H9 (cell line): ENCODE measurements around the gene RHBDD1. TPM values are rescaled to one million over a fixed set of nuclear protein-coding genes. Genes with fewer than 3 reads are reported as not detected.

Experiments used
- DNase-seq: peaks from one replicate; pipeline ENCODE4 v3.0.0-alpha.2; 2017
- H2AFZ ChIP-seq: one replicate; pipeline ENCODE4 v1.6.1; 2013; ENCODE audit warnings: mild to moderate bottlenecking, low read length, control low read depth, moderate library complexity
- H2AK5ac ChIP-seq: 2 replicates; pipeline ENCODE4 v1.6.1; 2013; ENCODE audit warnings: low read length, control low read depth, mixed read lengths; ENCODE audit not compliant: insufficient read length
- H2BK120ac ChIP-seq: one replicate; pipeline ENCODE4 v1.6.1; 2013; ENCODE audit warnings: low read depth, mild to moderate bottlenecking, low read length, control low read depth, inconsistent platforms; ENCODE audit not compliant: poor library complexity, severe bottlenecking
- H2BK12ac ChIP-seq: 2 replicates; pipeline ENCODE4 v1.6.1; 2013; ENCODE audit warnings: low read length, control low read depth, mixed read lengths, low read depth; ENCODE audit not compliant: insufficient read length
- H2BK15ac ChIP-seq: 2 replicates; pipeline ENCODE4 v1.6.1; 2013; ENCODE audit warnings: low read depth, low read length, control low read depth
- H2BK20ac ChIP-seq: one replicate; pipeline ENCODE4 v1.6.1; 2013; ENCODE audit warnings: low read depth, mild to moderate bottlenecking, low read length, control low read depth, inconsistent platforms; ENCODE audit not compliant: poor library complexity, severe bottlenecking
- H2BK5ac ChIP-seq: 2 replicates; pipeline ENCODE4 v1.6.1; 2013; ENCODE audit warnings: low read length, control low read depth, mixed read lengths; ENCODE audit not compliant: insufficient read length
- H3K14ac ChIP-seq: 2 replicates; pipeline ENCODE4 v1.6.1; 2013; ENCODE audit warnings: low read length, control low read depth; ENCODE audit not compliant: insufficient read depth
- H3K18ac ChIP-seq: 2 replicates; pipeline ENCODE4 v1.6.1; 2013; ENCODE audit warnings: low read depth, mild to moderate bottlenecking, mixed read lengths, low read length, control low read depth; ENCODE audit not compliant: insufficient read length
- H3K23ac ChIP-seq: 2 replicates; pipeline ENCODE4 v1.6.1; 2013; ENCODE audit warnings: low read length, control low read depth, mixed read lengths, low read depth; ENCODE audit not compliant: insufficient read length
- H3K23me2 ChIP-seq: 2 replicates; pipeline ENCODE4 v1.6.1; 2013; ENCODE audit warnings: low read depth, mild to moderate bottlenecking, mixed read lengths, low read length, control low read depth; ENCODE audit not compliant: insufficient read length, poor library complexity, severe bottlenecking
- H3K27ac ChIP-seq: 2 replicates; pipeline ENCODE4 v1.5.1; 2013; ENCODE audit warnings: low read length, control low read depth, mixed read lengths, low read depth; ENCODE audit not compliant: insufficient read length
- H3K27me3 ChIP-seq: 2 replicates; pipeline ENCODE4 v1.6.1; 2013; ENCODE audit warnings: low read length, control low read depth, inconsistent platforms; ENCODE audit not compliant: insufficient read depth
- H3K4ac ChIP-seq: 2 replicates; pipeline ENCODE4 v1.6.1; 2013; ENCODE audit warnings: low read depth, mild to moderate bottlenecking, control low read depth, inconsistent platforms, low read length, moderate library complexity
- H3K4me1 ChIP-seq: 2 replicates; pipeline ENCODE4 v1.6.1; 2013; ENCODE audit warnings: low read length, control low read depth, inconsistent platforms; ENCODE audit not compliant: insufficient read depth
- H3K4me2 ChIP-seq: 2 replicates; pipeline ENCODE4 v1.6.1; 2013; ENCODE audit warnings: low read length, control low read depth, mixed read lengths; ENCODE audit not compliant: insufficient read length, insufficient read depth
- H3K56ac ChIP-seq: 2 replicates; pipeline ENCODE4 v1.6.1; 2013; ENCODE audit warnings: low read depth, mild to moderate bottlenecking, mixed read lengths, low read length, control low read depth; ENCODE audit not compliant: insufficient read length
- H3K79me1 ChIP-seq: 2 replicates; pipeline ENCODE4 v1.6.1; 2013; ENCODE audit warnings: low read depth, mild to moderate bottlenecking, moderate library complexity, low read length, control low read depth, inconsistent platforms; ENCODE audit not compliant: insufficient read depth, poor library complexity, severe bottlenecking
- H3K79me2 ChIP-seq: 2 replicates; pipeline ENCODE4 v1.6.1; 2013; ENCODE audit warnings: low read length, control low read depth, inconsistent platforms; ENCODE audit not compliant: insufficient read depth
- H3K9ac ChIP-seq: 2 replicates; pipeline ENCODE4 v1.6.1; 2013; ENCODE audit warnings: low read length, control low read depth, mixed read lengths; ENCODE audit not compliant: insufficient read length; ENCODE audit errors: extremely low read depth
- H3K9me3 ChIP-seq: one replicate; pipeline ENCODE4 v1.6.1; 2013; ENCODE audit warnings: low read depth, low read length, inconsistent platforms; ENCODE audit not compliant: control insufficient read depth
- H3T11ph ChIP-seq: one replicate; pipeline ENCODE4 v1.6.1; 2013; ENCODE audit warnings: mild to moderate bottlenecking, low read length, control low read depth, inconsistent platforms
- H4K20me1 ChIP-seq: one replicate; pipeline ENCODE4 v1.6.1; 2013; ENCODE audit not compliant: control insufficient read depth, insufficient read length, insufficient read depth
- H4K5ac ChIP-seq: 2 replicates; pipeline ENCODE4 v1.6.1; 2013; ENCODE audit warnings: low read depth, mild to moderate bottlenecking, mixed read lengths, low read length, control low read depth; ENCODE audit not compliant: insufficient read length
- H4K8ac ChIP-seq: replicated peaks from 2 replicates; pipeline ENCODE4 v1.6.1; 2013; ENCODE audit warnings: low read length, control low read depth, mixed read lengths, low read depth; ENCODE audit not compliant: insufficient read length
- H4K91ac ChIP-seq: 2 replicates; pipeline ENCODE4 v1.6.1; 2013; ENCODE audit warnings: low read depth, mild to moderate bottlenecking, moderate library complexity, mixed read lengths, low read length, control low read depth; ENCODE audit not compliant: insufficient read length
- H3K27ac Mint-ChIP-seq, 3 experiments: 2 replicates in 2 of 3; 3 replicates in 1 of 3; pipeline ENCODE4 v1.8.0; 2020 to 2021; ENCODE audit warnings: mixed read lengths in 3 of 3, mild to moderate bottlenecking in 1 of 3, moderate library complexity in 1 of 3
- H3K27me3 Mint-ChIP-seq: 2 replicates; pipeline ENCODE4 v1.8.0; 2021; ENCODE audit warnings: low read depth, mild to moderate bottlenecking, moderate library complexity, mixed read lengths
- H3K36me3 Mint-ChIP-seq, 3 experiments: 2 replicates in 2 of 3; 3 replicates in 1 of 3; pipeline ENCODE4 v1.8.0; 2020 to 2021; ENCODE audit warnings: low read depth in 3 of 3, mixed read lengths in 3 of 3; ENCODE audit not compliant: insufficient read depth in 1 of 3
- H3K4me1 Mint-ChIP-seq, 2 experiments: 2 replicates each; pipeline ENCODE4 v1.8.0; 2020; ENCODE audit warnings: mixed read lengths in 2 of 2
- H3K4me3 Mint-ChIP-seq, 2 experiments: 2 replicates in 1 of 2; 3 replicates in 1 of 2; pipeline ENCODE4 v1.8.0; 2020 to 2021; ENCODE audit warnings: mild to moderate bottlenecking in 2 of 2, mixed read lengths in 2 of 2, moderate library complexity in 1 of 2
- H3K9me3 Mint-ChIP-seq, 2 experiments: 2 replicates in 1 of 2; 3 replicates in 1 of 2; pipeline ENCODE4 v1.8.0; 2020; ENCODE audit warnings: mild to moderate bottlenecking in 2 of 2, mixed read lengths in 2 of 2, moderate library complexity in 1 of 2
- CTCF ChIP-seq: fragments of 200-600 bp; sonication (generic); conservative IDR thresholded peaks from 3 replicates; pipeline ENCODE4 v1.8.0; 2021; ENCODE audit warnings: antibody characterized with exemption, mild to moderate bottlenecking
- WGBS: extraction: QIAGEN DNeasy Blood & Tissue Kit; methylation state at CpG from one replicate; pipeline ENCODE4 v1.1.7; 2013; ENCODE audit warnings: missing lambda C conversion rate, low lambda C conversion rate, mixed read lengths; ENCODE audit not compliant: insufficient read length; ENCODE audit errors: extremely low coverage; 5-methylcytosine and 5-hydroxymethylcytosine counted together
- total RNA-seq: library from RNA; stranded (reverse); gene quantifications from 2 replicates; pipeline ENCODE4 v1.2.1, GENCODE V29; 2021

The RHBDD1 gene
- total RNA-seq, 1 experiment from 2014 or later: 24.9 TPM

- Histone ChIP-seq H2BK120ac (no peak overlapping the region), H2BK5ac (no peak overlapping the region), H2BK15ac (no peak overlapping the region), H4K20me1 (no peaks in the 10 kb centered on the region), H3K79me2 (no peaks in the 10 kb centered on the region; the same call in 1 of the 2 replicates), H3K27ac (no peak overlapping the region), H3K9ac (no peak overlapping the region), H3K4me2 (no peak overlapping the region), H2BK20ac (no peak overlapping the region), H4K5ac (no peak overlapping the region), H4K91ac (no peak overlapping the region), H2AK5ac (no peak overlapping the region), H4K8ac (no peak overlapping the region), H2AFZ (no peak overlapping the region), H3K9me3 (no peaks in the 10 kb centered on the region), H3T11ph (no peak overlapping the region), H2BK12ac (no peak overlapping the region), H3K4ac (no peak overlapping the region), H3K18ac (no peak overlapping the region), H3K4me1 (no peaks in the 10 kb centered on the region; the same call in 1 of the 2 replicates), H3K14ac (no peak overlapping the region), H3K56ac (no peak overlapping the region), H3K23me2 (no peaks in the 10 kb centered on the region), H3K27me3 (no peaks in the 10 kb centered on the region), H3K23ac (no peak overlapping the region), H3K79me1 (no peaks in the 10 kb centered on the region)
- Mint-ChIP-seq H3K36me3 (peaks cover 4 to 11% (median 4%) of the 10 kb centered on the region in 3 experiments; a peak in 5 of 7 replicates), H3K4me1 (no peaks in the 10 kb centered on the region), H3K4me3 (no peak overlapping the region), H3K9me3 (peaks cover 11 to 12% of the 10 kb centered on the region in 2 experiments; a peak in 4 of 5 replicates), H3K27me3 (no peaks in the 10 kb centered on the region; the same call in 1 of the 2 replicates), H3K27ac (no peak overlapping the region)
- DNase-seq: no peak
- TF ChIP-seq CTCF: no peak
- WGBS: no CpG with 5 or more reads among the region's 1 CpG
These were observed 120.8 kb downstream of the RHBDD1 start for GRCh38 chr2:226956659-226957058.
